ENCODE measurements around the gene NYAP2.

DNA sequence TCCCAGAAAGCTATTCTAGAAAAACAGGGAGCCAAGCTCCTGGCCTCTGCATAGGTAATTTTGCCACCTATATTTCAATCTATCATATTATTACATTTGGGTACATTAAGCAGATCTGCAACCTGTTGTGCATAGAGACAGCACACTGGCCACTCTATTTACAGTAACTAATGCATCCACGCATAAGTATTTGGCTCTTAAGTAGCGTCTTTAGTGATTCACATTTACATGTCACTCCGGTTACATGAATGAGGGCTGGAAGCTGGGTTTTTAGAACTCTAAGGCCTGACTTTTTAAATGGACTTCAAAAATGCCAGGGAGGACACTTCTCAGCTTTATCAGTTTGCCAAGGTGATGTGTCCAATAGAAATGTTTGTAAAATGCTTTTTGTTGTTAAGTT is 97.7 kb downstream of the NYAP2 start:
- TF ChIP-seq, protein P1, sequence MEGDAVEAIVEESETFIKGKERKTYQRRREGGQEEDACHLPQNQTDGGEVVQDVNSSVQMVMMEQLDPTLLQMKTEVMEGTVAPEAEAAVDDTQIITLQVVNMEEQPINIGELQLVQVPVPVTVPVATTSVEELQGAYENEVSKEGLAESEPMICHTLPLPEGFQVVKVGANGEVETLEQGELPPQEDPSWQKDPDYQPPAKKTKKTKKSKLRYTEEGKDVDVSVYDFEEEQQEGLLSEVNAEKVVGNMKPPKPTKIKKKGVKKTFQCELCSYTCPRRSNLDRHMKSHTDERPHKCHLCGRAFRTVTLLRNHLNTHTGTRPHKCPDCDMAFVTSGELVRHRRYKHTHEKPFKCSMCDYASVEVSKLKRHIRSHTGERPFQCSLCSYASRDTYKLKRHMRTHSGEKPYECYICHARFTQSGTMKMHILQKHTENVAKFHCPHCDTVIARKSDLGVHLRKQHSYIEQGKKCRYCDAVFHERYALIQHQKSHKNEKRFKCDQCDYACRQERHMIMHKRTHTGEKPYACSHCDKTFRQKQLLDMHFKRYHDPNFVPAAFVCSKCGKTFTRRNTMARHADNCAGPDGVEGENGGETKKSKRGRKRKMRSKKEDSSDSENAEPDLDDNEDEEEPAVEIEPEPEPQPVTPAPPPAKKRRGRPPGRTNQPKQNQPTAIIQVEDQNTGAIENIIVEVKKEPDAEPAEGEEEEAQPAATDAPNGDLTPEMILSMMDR (IDR thresholded peaks at IDR 0.05; ENCODE audit: insufficient read depth, low read length), result no peak
- TF ChIP-seq, protein P2, sequence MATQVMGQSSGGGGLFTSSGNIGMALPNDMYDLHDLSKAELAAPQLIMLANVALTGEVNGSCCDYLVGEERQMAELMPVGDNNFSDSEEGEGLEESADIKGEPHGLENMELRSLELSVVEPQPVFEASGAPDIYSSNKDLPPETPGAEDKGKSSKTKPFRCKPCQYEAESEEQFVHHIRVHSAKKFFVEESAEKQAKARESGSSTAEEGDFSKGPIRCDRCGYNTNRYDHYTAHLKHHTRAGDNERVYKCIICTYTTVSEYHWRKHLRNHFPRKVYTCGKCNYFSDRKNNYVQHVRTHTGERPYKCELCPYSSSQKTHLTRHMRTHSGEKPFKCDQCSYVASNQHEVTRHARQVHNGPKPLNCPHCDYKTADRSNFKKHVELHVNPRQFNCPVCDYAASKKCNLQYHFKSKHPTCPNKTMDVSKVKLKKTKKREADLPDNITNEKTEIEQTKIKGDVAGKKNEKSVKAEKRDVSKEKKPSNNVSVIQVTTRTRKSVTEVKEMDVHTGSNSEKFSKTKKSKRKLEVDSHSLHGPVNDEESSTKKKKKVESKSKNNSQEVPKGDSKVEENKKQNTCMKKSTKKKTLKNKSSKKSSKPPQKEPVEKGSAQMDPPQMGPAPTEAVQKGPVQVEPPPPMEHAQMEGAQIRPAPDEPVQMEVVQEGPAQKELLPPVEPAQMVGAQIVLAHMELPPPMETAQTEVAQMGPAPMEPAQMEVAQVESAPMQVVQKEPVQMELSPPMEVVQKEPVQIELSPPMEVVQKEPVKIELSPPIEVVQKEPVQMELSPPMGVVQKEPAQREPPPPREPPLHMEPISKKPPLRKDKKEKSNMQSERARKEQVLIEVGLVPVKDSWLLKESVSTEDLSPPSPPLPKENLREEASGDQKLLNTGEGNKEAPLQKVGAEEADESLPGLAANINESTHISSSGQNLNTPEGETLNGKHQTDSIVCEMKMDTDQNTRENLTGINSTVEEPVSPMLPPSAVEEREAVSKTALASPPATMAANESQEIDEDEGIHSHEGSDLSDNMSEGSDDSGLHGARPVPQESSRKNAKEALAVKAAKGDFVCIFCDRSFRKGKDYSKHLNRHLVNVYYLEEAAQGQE (IDR thresholded peaks at IDR 0.05; ENCODE audit: insufficient replicate concordance, low read depth), result no peak
- TF ChIP-seq POLR2AphosphoS5 (IDR thresholded peaks at IDR 0.05; ENCODE audit: low read depth) (no peak), SPI1 (IDR thresholded peaks at IDR 0.05; ENCODE audit: borderline replicate concordance, low read depth) (no peak), GABPA (IDR thresholded peaks at IDR 0.05; ENCODE audit: low read depth) (no peak)

All from HL-60 (cell line).